GM23338 (cell line): ENCODE measurements around the gene AKR1C4.

ENCODE experiments used
- CREB1 ChIP-seq: fragments of 250-450 bp; sonication (Bioruptor Pico); IDR thresholded peaks from 2 replicates; pipeline ENCODE4 v1.5.0; 2020; ENCODE audit warnings: low read depth, mild to moderate bottlenecking, moderate library complexity
- CTCF ChIP-seq, 2 experiments: fragments of 200-600 bp in 1 of 2; sonication (generic) in 1 of 2; conservative IDR thresholded peaks; 2 replicates each; pipeline versions ENCODE4 v1.5.1 to v1.6.1; 2016 to 2017; ENCODE audit warnings: antibody characterized with exemption in 2 of 2, low read depth in 2 of 2, mild to moderate bottlenecking in 2 of 2, moderate library complexity in 1 of 2
- ETS1 ChIP-seq: IDR thresholded peaks from 2 replicates; pipeline ENCODE4 v1.6.1; 2016; ENCODE audit warnings: antibody characterized with exemption
- EZH2 ChIP-seq: fragments of 200-600 bp; sonication (generic); IDR thresholded peaks from one replicate; pipeline ENCODE4 v1.8.0; 2017; ENCODE audit warnings: antibody characterized with exemption, mild to moderate bottlenecking, low read depth; ENCODE audit not compliant: unreplicated experiment
- EZH2phosphoT487 ChIP-seq: fragments of 200-600 bp; sonication (generic); IDR thresholded peaks from one replicate; pipeline ENCODE4 v1.8.1; 2018; ENCODE audit warnings: antibody characterized with exemption; ENCODE audit not compliant: unreplicated experiment
- NANOG ChIP-seq: IDR thresholded peaks from 2 replicates; pipeline ENCODE4 v1.6.1; 2016; ENCODE audit warnings: antibody characterized with exemption, borderline replicate concordance
- POLR2AphosphoS5 ChIP-seq: IDR thresholded peaks from 2 replicates; pipeline ENCODE4 v1.6.1; 2016; ENCODE audit warnings: antibody characterized with exemption, low read depth
- REST ChIP-seq: IDR thresholded peaks from one replicate; pipeline ENCODE4 v1.6.1; 2018; ENCODE audit warnings: antibody characterized with exemption; ENCODE audit not compliant: unreplicated experiment
- ZNF331 ChIP-seq: fragments of 250-450 bp; sonication (Bioruptor Pico); IDR thresholded peaks from 2 replicates; pipeline ENCODE4 v1.5.0; 2020; ENCODE audit warnings: low read depth, mild to moderate bottlenecking, moderate library complexity
- ZNF462 ChIP-seq: fragments of 250-450 bp; sonication (Bioruptor Pico); IDR thresholded peaks from 2 replicates; pipeline ENCODE4 v1.5.0; 2020; ENCODE audit warnings: mild to moderate bottlenecking, moderate library complexity

GRCh38 chr10:5157501-5157900 is 39.1 kb upstream of the AKR1C4 start:
- TF ChIP-seq CTCF (conservative IDR thresholded peaks at IDR 0.05; ENCODE audit: low read depth in 2 of 2) (no peak), EZH2 (no peak), POLR2AphosphoS5 (no peak), EZH2phosphoT487 (no peak), CREB1 (CRISPR knock-in tag) (no peak), ZNF462 (CRISPR knock-in tag) (no peak), NANOG (no peak), REST (no peak), ZNF331 (CRISPR knock-in tag) (no peak), ETS1 (no peak)
